ENCODE results near the gene CIITA. TPM values are rescaled to one million over a fixed set of nuclear protein-coding genes. Genes with fewer than 3 reads are reported as not detected.

Gene CIITA
- total RNA-seq, 4 donors from 2014 or later, result 1.2 to 26.9 (median 13.9) TPM

GRCh38 chr16:10947211-10947787 lies 70.3 kb downstream of the CIITA start:
- Histone ChIP-seq H3K27me3 (no peaks in the 10 kb centered on the region), H3K9me3 (no peaks in the 10 kb centered on the region), H3K4me1 (peaks cover 9 to 38% (median 24%) of the 10 kb centered on the region in 4 donors), H3K27ac (no peak overlapping the region), H3K36me3 (no peaks in the 10 kb centered on the region), H3K4me3 (no peak overlapping the region)
- in situ Hi-C loops (cut with MboI; ENCODE audit: low pct_ligation_motif_present in 1 of 4, low pct_unique_long_range_greater_than_20kb in 1 of 4, low sequenced_read_pairs in 3 of 4) (no loop called here), intact Hi-C loops (cut with DNase I; ENCODE audit: low total_unique reads) (no loop called here)
- TF ChIP-seq, protein P1, sequence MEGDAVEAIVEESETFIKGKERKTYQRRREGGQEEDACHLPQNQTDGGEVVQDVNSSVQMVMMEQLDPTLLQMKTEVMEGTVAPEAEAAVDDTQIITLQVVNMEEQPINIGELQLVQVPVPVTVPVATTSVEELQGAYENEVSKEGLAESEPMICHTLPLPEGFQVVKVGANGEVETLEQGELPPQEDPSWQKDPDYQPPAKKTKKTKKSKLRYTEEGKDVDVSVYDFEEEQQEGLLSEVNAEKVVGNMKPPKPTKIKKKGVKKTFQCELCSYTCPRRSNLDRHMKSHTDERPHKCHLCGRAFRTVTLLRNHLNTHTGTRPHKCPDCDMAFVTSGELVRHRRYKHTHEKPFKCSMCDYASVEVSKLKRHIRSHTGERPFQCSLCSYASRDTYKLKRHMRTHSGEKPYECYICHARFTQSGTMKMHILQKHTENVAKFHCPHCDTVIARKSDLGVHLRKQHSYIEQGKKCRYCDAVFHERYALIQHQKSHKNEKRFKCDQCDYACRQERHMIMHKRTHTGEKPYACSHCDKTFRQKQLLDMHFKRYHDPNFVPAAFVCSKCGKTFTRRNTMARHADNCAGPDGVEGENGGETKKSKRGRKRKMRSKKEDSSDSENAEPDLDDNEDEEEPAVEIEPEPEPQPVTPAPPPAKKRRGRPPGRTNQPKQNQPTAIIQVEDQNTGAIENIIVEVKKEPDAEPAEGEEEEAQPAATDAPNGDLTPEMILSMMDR (IDR thresholded peaks at IDR 0.05), result no peak
- TF ChIP-seq EP300 (IDR thresholded peaks at IDR 0.05; ENCODE audit: low read depth), result no peak
- no peak for TF ChIP-seq POLR2A (IDR thresholded peaks at IDR 0.05)
- TF ChIP-seq POLR2AphosphoS5 (IDR thresholded peaks at IDR 0.05), result no peak
- 75 to 100% methylated on average over 1 to 9 of the region's 10 CpGs for WGBS, 2 donors (ENCODE audit: low coverage in 1 of 2)
- no peak for DNase-seq

GRCh38 chr16:10949424-10949970 lies 72.5 kb downstream of the CIITA start:
- 73% methylated on average over 3 to 7 of the region's 7 CpGs for WGBS, 2 donors (ENCODE audit: low coverage in 1 of 2)
- H3K4me1 ChIP-seq, result peaks cover 9 to 30% (median 17%) of the 10 kb centered on the region in 4 donors
- H3K27ac ChIP-seq, result no peak overlapping the region

GRCh38 chr16:10950393-10950792 lies 73.4 kb downstream of the CIITA start:
- 73% methylated on average over 5 of the region's 5 CpGs; no CpG with 5 or more reads in 1 of the 2 donors for WGBS, 2 donors (ENCODE audit: low coverage in 1 of 2)
- DNase-seq, result no peak
- intact Hi-C loops (cut with DNase I; ENCODE audit: low total_unique reads) (no loop called here), in situ Hi-C loops (cut with MboI; ENCODE audit: low pct_ligation_motif_present in 1 of 4, low pct_unique_long_range_greater_than_20kb in 1 of 4, low sequenced_read_pairs in 3 of 4) (loop anchor here in 2 of 4 donors (25.0 kb wide), 2 partner anchors 412 to 587 kb away; a partner anchor contains a TSS)
- TF ChIP-seq POLR2AphosphoS5 (IDR thresholded peaks at IDR 0.05), result no peak
- TF ChIP-seq, protein P1 (IDR thresholded peaks at IDR 0.05), result no peak
- TF ChIP-seq EP300 (IDR thresholded peaks at IDR 0.05; ENCODE audit: low read depth), result no peak
- TF ChIP-seq POLR2A (IDR thresholded peaks at IDR 0.05), result no peak
- no peak overlapping the region for H3K27ac ChIP-seq
- no peak overlapping the region for H3K4me3 ChIP-seq
- no peaks in the 10 kb centered on the region for H3K27me3 ChIP-seq
- no peaks in the 10 kb centered on the region for H3K36me3 ChIP-seq
- H3K4me1 ChIP-seq, result peaks cover 5 to 24% (median 13%) of the 10 kb centered on the region in 4 donors
- H3K9me3 ChIP-seq, result no peaks in the 10 kb centered on the region

More at GRCh38 chr16:10949424-10949970, 72.5 kb downstream of the CIITA start:
- no peaks in the 10 kb centered on the region for H3K27me3 ChIP-seq
- H3K9me3 ChIP-seq, result no peaks in the 10 kb centered on the region
- TF ChIP-seq EP300 (IDR thresholded peaks at IDR 0.05; ENCODE audit: low read depth) (no peak), POLR2AphosphoS5 (IDR thresholded peaks at IDR 0.05) (no peak), POLR2A (IDR thresholded peaks at IDR 0.05) (no peak)
- TF ChIP-seq, protein P1 (IDR thresholded peaks at IDR 0.05), result no peak
- in situ Hi-C loops (cut with MboI; ENCODE audit: low pct_ligation_motif_present in 1 of 4, low pct_unique_long_range_greater_than_20kb in 1 of 4, low sequenced_read_pairs in 3 of 4), result no loop called here
- H3K36me3 ChIP-seq, result no peaks in the 10 kb centered on the region
- peak; percentile 28 for DNase-seq
- intact Hi-C loops (cut with DNase I; ENCODE audit: low total_unique reads), result no loop called here
- H3K4me3 ChIP-seq, result no peak overlapping the region

GRCh38 chr16:10951026-10951425 lies 74.0 kb downstream of the CIITA start:
- intact Hi-C loops (cut with DNase I; ENCODE audit: low total_unique reads) (no loop called here), in situ Hi-C loops (cut with MboI; ENCODE audit: low pct_ligation_motif_present in 1 of 4, low pct_unique_long_range_greater_than_20kb in 1 of 4, low sequenced_read_pairs in 3 of 4) (loop anchor here in 2 of 4 donors (25.0 kb wide), 2 partner anchors 411 to 586 kb away; a partner anchor contains a TSS)
- TF ChIP-seq POLR2A (IDR thresholded peaks at IDR 0.05) (no peak), POLR2AphosphoS5 (IDR thresholded peaks at IDR 0.05) (no peak), EP300 (IDR thresholded peaks at IDR 0.05; ENCODE audit: low read depth) (no peak)
- TF ChIP-seq, protein P1 (IDR thresholded peaks at IDR 0.05), result no peak
- 50 to 59% methylated on average over 4 of the region's 4 CpGs for WGBS, 2 donors (ENCODE audit: low coverage in 1 of 2)
- no peaks in the 10 kb centered on the region for H3K27me3 ChIP-seq
- no peak for DNase-seq
- H3K4me1 ChIP-seq, result peaks cover 3 to 18% (median 7%) of the 10 kb centered on the region in 4 donors
- H3K9me3 ChIP-seq, result no peaks in the 10 kb centered on the region
- H3K36me3 ChIP-seq, result no peaks in the 10 kb centered on the region
- H3K4me3 ChIP-seq, result no peak overlapping the region
- H3K27ac ChIP-seq, result no peak overlapping the region

All from transverse colon (tissue), 4 donors.